Measurements from ENCODE around the gene MSANTD1.

Gene MSANTD1

GRCh38 chr4:3229964-3230363 lies 19.0 kb upstream of the MSANTD1 start:
- TF ChIP-seq CTCF (IDR thresholded peaks at IDR 0.05), result no peak

GRCh38 chr4:3231471-3231870 lies 17.5 kb upstream of the MSANTD1 start:
- no peak for TF ChIP-seq CTCF (IDR thresholded peaks at IDR 0.05)

- no peak for TF ChIP-seq CTCF (IDR thresholded peaks at IDR 0.05)
These were observed 17.0 kb upstream of the MSANTD1 start for GRCh38 chr4:3232001-3232400.

- TF ChIP-seq CTCF (IDR thresholded peaks at IDR 0.05), result no peak
These were observed 16.1 kb upstream of the MSANTD1 start for GRCh38 chr4:3232871-3233271.

GRCh38 chr4:3233391-3234071 lies 15.4 kb upstream of the MSANTD1 start:
- TF ChIP-seq CTCF (IDR thresholded peaks at IDR 0.05), result no peak

- no peak for TF ChIP-seq CTCF (IDR thresholded peaks at IDR 0.05)
These were observed 14.6 kb upstream of the MSANTD1 start for GRCh38 chr4:3234171-3235029.

- TF ChIP-seq CTCF (IDR thresholded peaks at IDR 0.05), result no peak
These were observed 14.0 kb upstream of the MSANTD1 start for GRCh38 chr4:3235030-3235345.

Measured in LNCAP (cell line).